HCT116 (cell line): ENCODE data around the gene TRPM6.

Experiments used
- CEBPB ChIP-seq: IDR thresholded peaks from 2 replicates; pipeline ENCODE4 v1.6.1; 2012; ENCODE audit warnings: low read depth
- CTCF ChIP-seq, 3 experiments: fragments of 200-600 bp in 1 of 3; sonication (generic) in 1 of 3; IDR thresholded peaks in 2 of 3; conservative IDR thresholded peaks in 1 of 3; 2 replicates each; pipeline ENCODE4 v1.5.1; 2012 to 2017; ENCODE audit warnings: low read depth in 2 of 3, low read length in 2 of 3, antibody characterized with exemption in 1 of 3, borderline replicate concordance in 1 of 3, control low read depth in 1 of 3, mild to moderate bottlenecking in 1 of 3, mixed read lengths in 1 of 3, mixed run types in 1 of 3, moderate library complexity in 1 of 3; ENCODE audit not compliant: insufficient read depth in 1 of 3
- EZH2 ChIP-seq: fragments of 200-600 bp; sonication (generic); IDR thresholded peaks from 2 replicates; pipeline ENCODE4 v1.6.1; 2017; ENCODE audit warnings: antibody characterized with exemption, mixed run types
- EZH2phosphoT487 ChIP-seq: fragments of 200-600 bp; IDR thresholded peaks from 2 replicates; pipeline ENCODE4 v1.6.1; 2018; ENCODE audit warnings: antibody characterized with exemption, borderline replicate concordance
- FOSL1 ChIP-seq: IDR thresholded peaks from 2 replicates; pipeline ENCODE4 v1.6.1; 2012; ENCODE audit warnings: low read depth
- POLR2A ChIP-seq: IDR thresholded peaks from 2 replicates; pipeline ENCODE4 v1.7.0; 2011; ENCODE audit warnings: borderline replicate concordance; ENCODE audit not compliant: insufficient read depth, insufficient read length; ENCODE audit errors: extremely low read depth
- POLR2AphosphoS5 ChIP-seq: IDR thresholded peaks from 2 replicates; pipeline ENCODE4 v1.6.1; 2011; ENCODE audit warnings: mild to moderate bottlenecking, low read depth, low read length, moderate library complexity
- RAD21 ChIP-seq: IDR thresholded peaks from 2 replicates; pipeline ENCODE4 v1.6.1; 2012; ENCODE audit warnings: low read depth, mild to moderate bottlenecking
- SP1 ChIP-seq: IDR thresholded peaks from 2 replicates; pipeline ENCODE4 v1.6.1; 2012; ENCODE audit warnings: low read depth
- TCF7L2 ChIP-seq: IDR thresholded peaks from 2 replicates; pipeline ENCODE4 v1.7.0; 2011; ENCODE audit warnings: borderline replicate concordance, inconsistent platforms; ENCODE audit not compliant: insufficient read depth, insufficient read length; ENCODE audit errors: extremely low read depth
- YY1 ChIP-seq: IDR thresholded peaks from 2 replicates; pipeline ENCODE4 v1.6.1; 2011; ENCODE audit warnings: low read length, low read depth, moderate library complexity, mild to moderate bottlenecking; ENCODE audit not compliant: insufficient replicate concordance; ENCODE audit errors: extremely low read depth
- ZNF274 ChIP-seq: fragments of 200-500 bp; sonication (Bioruptor generic); IDR thresholded peaks from 2 replicates; pipeline ENCODE4 v1.6.1; 2014; ENCODE audit warnings: mild to moderate bottlenecking, low read depth, low read length, inconsistent platforms

- TF ChIP-seq TCF7L2 (no peak), CEBPB (no peak), EZH2 (no peak), ZNF274 (no peak), FOSL1 (no peak), CTCF (IDR thresholded peaks at IDR 0.05 in 2 of 3, conservative IDR thresholded peaks at IDR 0.05 in 1 of 3; ENCODE audit: borderline replicate concordance in 1 of 3, insufficient read depth in 1 of 3, low read depth in 2 of 3, low read length in 2 of 3) (no peak), EZH2phosphoT487 (no peak), POLR2AphosphoS5 (no peak), SP1 (no peak), POLR2A (no peak), YY1 (no peak), RAD21 (no peak)
These were observed 22.3 kb upstream of the TRPM6 start for GRCh38 chr9:74910036-74910435.
